Gastroesophageal sphincter (tissue), 3 donors: ENCODE results near the gene TM4SF1.

Experiments
- EP300 ChIP-seq: sonication (generic); formaldehyde crosslinking; IDR thresholded peaks from one replicate; pipeline ENCODE4 v1.6.1; 2017; ENCODE audit warnings: antibody characterized with exemption, mild to moderate bottlenecking
- POLR2A ChIP-seq, 2 donors: fragments of 450-650 bp; IDR thresholded peaks; one replicate each; pipeline ENCODE4 v1.6.1; 2017; ENCODE audit warnings: antibody characterized with exemption in 2 of 2, mild to moderate bottlenecking in 2 of 2, moderate library complexity in 1 of 2
- TF ChIP-seq, protein P1 (sequence below), 4 experiments: fragments of 200-600 bp in 2 of 4; fragments of 450-650 bp in 2 of 4; sonication (generic) in 1 of 4; IDR thresholded peaks; one replicate each; pipeline ENCODE4 v1.5.1; 2017 to 2019; ENCODE audit warnings: antibody characterized with exemption in 4 of 4, mild to moderate bottlenecking in 2 of 4, moderate library complexity in 2 of 4

DNA sequence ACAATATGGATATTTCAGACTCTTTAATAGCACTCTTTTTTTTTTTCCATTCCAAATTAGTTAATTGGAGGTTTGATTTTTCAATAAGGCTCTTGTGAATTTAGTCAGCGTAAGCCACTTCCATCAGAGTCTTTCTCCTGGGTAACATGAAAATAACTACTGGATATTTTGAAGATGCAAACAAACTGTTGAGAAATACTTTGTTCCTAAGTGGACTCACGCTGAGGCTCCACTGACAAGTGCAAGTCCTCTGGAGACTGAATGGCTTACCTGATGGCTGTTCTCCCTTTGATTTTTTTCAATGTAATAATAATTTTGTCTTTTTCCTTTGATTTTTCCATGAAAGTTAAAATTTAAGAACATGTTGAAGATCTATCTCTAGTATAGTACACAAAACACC is 26.0 kb upstream of the TM4SF1 start:
- TF ChIP-seq, protein P1, sequence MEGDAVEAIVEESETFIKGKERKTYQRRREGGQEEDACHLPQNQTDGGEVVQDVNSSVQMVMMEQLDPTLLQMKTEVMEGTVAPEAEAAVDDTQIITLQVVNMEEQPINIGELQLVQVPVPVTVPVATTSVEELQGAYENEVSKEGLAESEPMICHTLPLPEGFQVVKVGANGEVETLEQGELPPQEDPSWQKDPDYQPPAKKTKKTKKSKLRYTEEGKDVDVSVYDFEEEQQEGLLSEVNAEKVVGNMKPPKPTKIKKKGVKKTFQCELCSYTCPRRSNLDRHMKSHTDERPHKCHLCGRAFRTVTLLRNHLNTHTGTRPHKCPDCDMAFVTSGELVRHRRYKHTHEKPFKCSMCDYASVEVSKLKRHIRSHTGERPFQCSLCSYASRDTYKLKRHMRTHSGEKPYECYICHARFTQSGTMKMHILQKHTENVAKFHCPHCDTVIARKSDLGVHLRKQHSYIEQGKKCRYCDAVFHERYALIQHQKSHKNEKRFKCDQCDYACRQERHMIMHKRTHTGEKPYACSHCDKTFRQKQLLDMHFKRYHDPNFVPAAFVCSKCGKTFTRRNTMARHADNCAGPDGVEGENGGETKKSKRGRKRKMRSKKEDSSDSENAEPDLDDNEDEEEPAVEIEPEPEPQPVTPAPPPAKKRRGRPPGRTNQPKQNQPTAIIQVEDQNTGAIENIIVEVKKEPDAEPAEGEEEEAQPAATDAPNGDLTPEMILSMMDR (IDR thresholded peaks at IDR 0.05): no peak
- TF ChIP-seq POLR2A (IDR thresholded peaks at IDR 0.05): no peak
- TF ChIP-seq EP300: no peak
